Mesodermal cell (in vitro differentiated cells): ENCODE results near the gene ACTR10. TPM values are rescaled to one million over a fixed set of nuclear protein-coding genes. Genes with fewer than 3 reads are reported as not detected.

Experiments used
- H3K27ac ChIP-seq: 2 replicates; pipeline ENCODE4 v1.7.0; 2013; ENCODE audit warnings: mild to moderate bottlenecking, low read depth, low read length, moderate library complexity; ENCODE audit not compliant: severe bottlenecking
- H3K36me3 ChIP-seq: 2 replicates; pipeline ENCODE4 v1.7.1; 2013; ENCODE audit warnings: mild to moderate bottlenecking, low read length, moderate library complexity; ENCODE audit not compliant: control insufficient read depth, insufficient read depth
- H3K4me1 ChIP-seq: one replicate; pipeline ENCODE4 v1.7.1; 2013; ENCODE audit warnings: mild to moderate bottlenecking, low read length; ENCODE audit not compliant: insufficient read depth, control insufficient read depth, poor library complexity, severe bottlenecking
- H3K4me3 ChIP-seq: 2 replicates; pipeline ENCODE4 v1.7.0; 2013; ENCODE audit warnings: low read length, control low read depth, mild to moderate bottlenecking; ENCODE audit not compliant: insufficient read depth, poor library complexity, severe bottlenecking; ENCODE audit errors: extremely low read depth
- H3K9me3 ChIP-seq: 2 replicates; pipeline ENCODE4 v1.7.1; 2013; ENCODE audit warnings: mild to moderate bottlenecking, low read length, moderate library complexity; ENCODE audit not compliant: control insufficient read depth
- WGBS, 2 experiments: methylation state at CpG; one replicate each; pipeline ENCODE4 v1.1.5; 2013; ENCODE audit warnings: missing lambda C conversion rate in 2 of 2; ENCODE audit not compliant: insufficient coverage in 2 of 2; 5-methylcytosine and 5-hydroxymethylcytosine counted together
- polyA plus RNA-seq, 2 experiments: library from polyadenylated mRNA; stranded (reverse); fragments of 50-300 nt; gene quantifications; one replicate each; pipeline ENCODE4 v1.2.3, GENCODE V29; 2013

Gene ACTR10
- 93.7 TPM for polyA plus RNA-seq (2013, experiment 1 of 2)
- polyA plus RNA-seq (2013, experiment 2 of 2): 93.8 TPM

GRCh38 chr14:58199726-58200479 lies at the start of gene ACTR10:
Gene ACTR10 (plus strand): TSS chr14:58200149. CDS start chr14:58200218, 69 bp downstream.
- Histone ChIP-seq H3K27ac (peak within 1 kb of the TSS; percentile 98), H3K9me3 (no peaks in the 10 kb centered on the region), H3K4me3 (peak within 1 kb of the TSS; percentile 87), H3K4me1 (no peaks in the 10 kb centered on the region), H3K36me3 (peaks cover 19% of the 10 kb centered on the region)
- 0 to 1% methylated on average over 34 to 56 of the region's 78 CpGs for WGBS, 2 experiments

GRCh38 chr14:58150243-58150805 lies 49.6 kb upstream of the ACTR10 start:
- Histone ChIP-seq H3K4me1 (peaks cover 5% of the 10 kb centered on the region), H3K9me3 (no peaks in the 10 kb centered on the region), H3K36me3 (no peaks in the 10 kb centered on the region), H3K4me3 (no peak overlapping the region), H3K27ac (no peak overlapping the region)
- 80% methylated on average over 1 of the region's 6 CpGs; no CpG with 5 or more reads in 1 of the 2 experiments for WGBS, 2 experiments

GRCh38 chr14:58151133-58152013 lies 48.6 kb upstream of the ACTR10 start:
- WGBS, 2 experiments: 3% methylated on average over 39 to 53 of the region's 56 CpGs
- Histone ChIP-seq H3K27ac (no peak overlapping the region), H3K9me3 (no peaks in the 10 kb centered on the region)

GRCh38 chr14:58152014-58152857 lies 47.7 kb upstream of the ACTR10 start, which contains the start of gene ARMH4:
Gene ARMH4 (minus strand): TSS chr14:58152213. CDS start chr14:58139358, 12,855 bp downstream.
- Histone ChIP-seq H3K4me1 (no peaks in the 10 kb centered on the region), H3K27ac (no peak within 1 kb of the TSS), H3K36me3 (no peaks in the 10 kb centered on the region), H3K4me3 (peak within 1 kb of the TSS; percentile 77), H3K9me3 (no peaks in the 10 kb centered on the region)
- 0 to 1% methylated on average over 36 to 57 of the region's 70 CpGs for WGBS, 2 experiments

More at GRCh38 chr14:58151133-58152013, 48.6 kb upstream of the ACTR10 start:
- Histone ChIP-seq H3K4me1 (peaks cover 1% of the 10 kb centered on the region), H3K36me3 (no peaks in the 10 kb centered on the region), H3K4me3 (peak overlapping the region; percentile 77)

GRCh38 chr14:58160561-58160960 lies 39.4 kb upstream of the ACTR10 start:
- no peak overlapping the region for H3K27ac ChIP-seq
- no peak overlapping the region for H3K4me3 ChIP-seq
- H3K36me3 ChIP-seq: no peaks in the 10 kb centered on the region
- H3K9me3 ChIP-seq: no peaks in the 10 kb centered on the region
- H3K4me1 ChIP-seq: no peaks in the 10 kb centered on the region

GRCh38 chr14:58166005-58166983 lies 33.7 kb upstream of the ACTR10 start:
- Histone ChIP-seq H3K27ac (no peak overlapping the region), H3K36me3 (no peaks in the 10 kb centered on the region), H3K9me3 (no peaks in the 10 kb centered on the region), H3K4me3 (no peak overlapping the region), H3K4me1 (no peaks in the 10 kb centered on the region)
- 58 to 65% methylated on average over 5 to 7 of the region's 10 CpGs for WGBS, 2 experiments

GRCh38 chr14:58167057-58167456 lies 32.9 kb upstream of the ACTR10 start:
- H3K9me3 ChIP-seq: no peaks in the 10 kb centered on the region
- no peak overlapping the region for H3K4me3 ChIP-seq
- 20 to 100% methylated on average over 1 of the region's 1 CpG for WGBS, 2 experiments

GRCh38 chr14:58167891-58168290 lies 32.1 kb upstream of the ACTR10 start:
- H3K4me1 ChIP-seq: no peaks in the 10 kb centered on the region
- no peak overlapping the region for H3K4me3 ChIP-seq
- H3K9me3 ChIP-seq: no peaks in the 10 kb centered on the region
- 80 to 92% methylated on average over 4 of the region's 5 CpGs for WGBS, 2 experiments
- no peaks in the 10 kb centered on the region for H3K36me3 ChIP-seq
- H3K27ac ChIP-seq: no peak overlapping the region

More at GRCh38 chr14:58167057-58167456, 32.9 kb upstream of the ACTR10 start:
- Histone ChIP-seq H3K4me1 (no peaks in the 10 kb centered on the region), H3K36me3 (no peaks in the 10 kb centered on the region), H3K27ac (no peak overlapping the region)

- H3K4me3 ChIP-seq: no peak overlapping the region
- 18 to 21% methylated on average over 5 of the region's 6 CpGs for WGBS, 2 experiments
Measured at GRCh38 chr14:58171090-58171489, 28.9 kb upstream of the ACTR10 start.

More at GRCh38 chr14:58171090-58171489, 28.9 kb upstream of the ACTR10 start:
- Histone ChIP-seq H3K4me1 (no peaks in the 10 kb centered on the region), H3K9me3 (no peaks in the 10 kb centered on the region), H3K27ac (no peak overlapping the region), H3K36me3 (no peaks in the 10 kb centered on the region)
